ENCODE results near the gene BRCA1.

- TF ChIP-seq CTCF (IDR thresholded peaks at IDR 0.05), result no peak
- TF ChIP-seq POLR2A (IDR thresholded peaks at IDR 0.05), result no peak
Measured at GRCh38 chr17:43106552-43106951, 18.6 kb downstream of the BRCA1 start.

Measured in suprapubic skin (tissue), 3 donors.